Measurements from ENCODE around the gene SSBP3. TPM values are rescaled to one million over a fixed set of nuclear protein-coding genes. Genes with fewer than 3 reads are reported as not detected.

Gene SSBP3
- total RNA-seq, 1 experiment from 2014 or later: 37.5 TPM

DNA sequence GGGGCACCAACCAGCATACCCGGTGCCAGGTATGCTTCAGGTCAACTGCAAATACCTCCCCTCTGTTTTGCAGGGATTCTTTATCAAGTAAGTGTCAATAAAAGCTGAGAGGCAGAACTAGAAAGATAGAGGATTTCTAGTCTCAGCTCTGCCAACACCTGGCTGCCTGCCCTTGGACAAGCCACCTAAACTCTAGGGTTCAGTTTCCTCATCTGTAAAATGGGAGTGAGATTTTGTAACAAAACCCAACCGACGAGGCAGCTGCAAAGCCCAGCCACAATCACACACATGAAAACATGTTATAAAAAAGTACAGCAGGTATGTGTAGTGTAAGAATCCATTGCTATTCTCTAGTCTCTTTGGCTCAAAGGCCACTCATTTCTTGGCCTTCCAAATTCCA, 8.2 kb downstream of the SSBP3 start:
- Histone ChIP-seq H3K27ac (ENCODE audit: low read depth, low read length) (no peak overlapping the region), H4K20me1 (ENCODE audit: insufficient read depth) (no peaks in the 10 kb centered on the region), H2AFZ (ENCODE audit: low read depth, low read length, poor library complexity, severe bottlenecking) (no peak overlapping the region), H3K27me3 (ENCODE audit: insufficient read depth, low read length) (no peaks in the 10 kb centered on the region), H3K36me3 (ENCODE audit: control insufficient read depth in 1 of 2, insufficient read depth in 2 of 2, low read length in 2 of 2) (peaks cover 12 to 32% of the 10 kb centered on the region in 2 experiments; a peak in 3 of 4 replicates), H3K9ac (ENCODE audit: low read length) (no peak overlapping the region), H3K4me2 (ENCODE audit: low read length) (no peak overlapping the region), H3K9me2 (ENCODE audit: insufficient read depth) (no peaks in the 10 kb centered on the region), H3K4me3 (replicated peaks in 1 of 2; ENCODE audit: low read depth in 1 of 2, low read length in 2 of 2) (no peak overlapping the region), H3K9me3 (ENCODE audit: control insufficient read depth in 1 of 2, insufficient read depth in 1 of 2, low read depth in 1 of 2, low read length in 2 of 2) (no peaks in the 10 kb centered on the region), H3K79me2 (ENCODE audit: insufficient read depth, low read length) (peaks cover 3% of the 10 kb centered on the region; the same call in 1 of the 2 replicates), H3K4me1 (ENCODE audit: control insufficient read depth in 1 of 2, insufficient read depth in 2 of 2, low read length in 2 of 2) (no peaks in the 10 kb centered on the region)
- TF ChIP-seq EGR1 (IDR thresholded peaks at IDR 0.05; ENCODE audit: low read depth) (no peak), CEBPB (IDR thresholded peaks at IDR 0.05; ENCODE audit: low read depth) (no peak), SP1 (IDR thresholded peaks at IDR 0.05; ENCODE audit: low read depth) (no peak), REST (IDR thresholded peaks at IDR 0.05; ENCODE audit: low read depth) (no peak), POLR2A (IDR thresholded peaks at IDR 0.05; ENCODE audit: borderline replicate concordance, extremely low read depth, insufficient read depth, insufficient read length) (no peak), RAD21 (IDR thresholded peaks at IDR 0.05; ENCODE audit: low read depth) (no peak), EZH2phosphoT487 (IDR thresholded peaks at IDR 0.05; ENCODE audit: borderline replicate concordance) (no peak), POLR2AphosphoS5 (IDR thresholded peaks at IDR 0.05; ENCODE audit: low read depth, low read length) (no peak), TCF7L2 (IDR thresholded peaks at IDR 0.05; ENCODE audit: borderline replicate concordance, extremely low read depth, insufficient read depth, insufficient read length) (no peak), ZNF274 (IDR thresholded peaks at IDR 0.05; ENCODE audit: low read depth, low read length) (no peak), ELF1 (IDR thresholded peaks at IDR 0.05; ENCODE audit: borderline replicate concordance, low read depth) (no peak), YY1 (IDR thresholded peaks at IDR 0.05; ENCODE audit: extremely low read depth, insufficient replicate concordance, low read depth, low read length) (no peak), JUND (IDR thresholded peaks at IDR 0.05) (no peak), SIN3A (IDR thresholded peaks at IDR 0.05; ENCODE audit: low read depth) (no peak), FOSL1 (IDR thresholded peaks at IDR 0.05; ENCODE audit: low read depth) (no peak), ZFX (IDR thresholded peaks at IDR 0.05) (no peak)
- TF ChIP-seq, protein P1, sequence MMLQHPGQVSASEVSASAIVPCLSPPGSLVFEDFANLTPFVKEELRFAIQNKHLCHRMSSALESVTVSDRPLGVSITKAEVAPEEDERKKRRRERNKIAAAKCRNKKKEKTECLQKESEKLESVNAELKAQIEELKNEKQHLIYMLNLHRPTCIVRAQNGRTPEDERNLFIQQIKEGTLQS (IDR thresholded peaks at IDR 0.05): no peak
- TF ChIP-seq, protein P2, sequence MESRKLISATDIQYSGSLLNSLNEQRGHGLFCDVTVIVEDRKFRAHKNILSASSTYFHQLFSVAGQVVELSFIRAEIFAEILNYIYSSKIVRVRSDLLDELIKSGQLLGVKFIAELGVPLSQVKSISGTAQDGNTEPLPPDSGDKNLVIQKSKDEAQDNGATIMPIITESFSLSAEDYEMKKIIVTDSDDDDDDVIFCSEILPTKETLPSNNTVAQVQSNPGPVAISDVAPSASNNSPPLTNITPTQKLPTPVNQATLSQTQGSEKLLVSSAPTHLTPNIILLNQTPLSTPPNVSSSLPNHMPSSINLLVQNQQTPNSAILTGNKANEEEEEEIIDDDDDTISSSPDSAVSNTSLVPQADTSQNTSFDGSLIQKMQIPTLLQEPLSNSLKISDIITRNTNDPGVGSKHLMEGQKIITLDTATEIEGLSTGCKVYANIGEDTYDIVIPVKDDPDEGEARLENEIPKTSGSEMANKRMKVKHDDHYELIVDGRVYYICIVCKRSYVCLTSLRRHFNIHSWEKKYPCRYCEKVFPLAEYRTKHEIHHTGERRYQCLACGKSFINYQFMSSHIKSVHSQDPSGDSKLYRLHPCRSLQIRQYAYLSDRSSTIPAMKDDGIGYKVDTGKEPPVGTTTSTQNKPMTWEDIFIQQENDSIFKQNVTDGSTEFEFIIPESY (IDR thresholded peaks at IDR 0.05; ENCODE audit: extremely low read depth, insufficient replicate concordance, low read length): no peak
- no TSS peak for BruUV-seq (replicated peaks)
- POLR2A ChIA-PET: no interaction called here
- intact Hi-C loops (cut with micrococcal nuclease): no loop called here
- ATAC-seq (no peak), DNase-seq (ENCODE audit: low read depth, low spot score) (no peak)
- CTCF ChIA-PET: interaction anchor here (0.6 kb wide), 1 partner anchor 9 kb away, joined by 3 read pairs; no protein-coding TSS in a partner anchor
- RAD21 ChIA-PET (ENCODE audit: low non-redundant PET in 1 of 2, low total read pairs in 2 of 2, uncharacterized antibody in 2 of 2, unreplicated experiment in 2 of 2): no interaction called here
